HL-60 (cell line): ENCODE data around the gene HOXD11.

Experiments
- DNase-seq, 2 experiments: peaks; one replicate each; pipeline ENCODE4 v3.0.0-alpha.2; 2010 to 2020; ENCODE audit warnings: low read depth in 1 of 2, low spot score in 1 of 2
- H3K27ac ChIP-seq: fragments of 250-450 bp; sonication (Bioruptor Pico); replicated peaks from 2 replicates; pipeline ENCODE4 v1.5.1; 2020; ENCODE audit warnings: mild to moderate bottlenecking, moderate library complexity
- H3K27me3 ChIP-seq: fragments of 250-450 bp; sonication (Bioruptor Pico); 2 replicates; pipeline ENCODE4 v1.5.1; 2021; ENCODE audit warnings: mild to moderate bottlenecking, moderate library complexity; ENCODE audit not compliant: insufficient read depth, poor library complexity, severe bottlenecking
- H3K4me3 ChIP-seq: replicated peaks from 2 replicates; pipeline ENCODE4 v1.5.1; 2011; ENCODE audit warnings: mild to moderate bottlenecking, control low read depth, low read length; ENCODE audit not compliant: insufficient read depth
- GABPA ChIP-seq: IDR thresholded peaks from 2 replicates; pipeline ENCODE4 v1.6.1; 2012; ENCODE audit warnings: low read depth
- POLR2AphosphoS5 ChIP-seq: IDR thresholded peaks from 2 replicates; pipeline ENCODE4 v1.6.1; 2012; ENCODE audit warnings: low read depth
- SPI1 ChIP-seq: IDR thresholded peaks from 2 replicates; pipeline ENCODE4 v1.6.1; 2012; ENCODE audit warnings: low read depth, mild to moderate bottlenecking, borderline replicate concordance
- TF ChIP-seq, protein P1 (sequence below): IDR thresholded peaks from one replicate; pipeline ENCODE4 v1.5.1; 2011; ENCODE audit warnings: low read length, control low read depth, inconsistent platforms; ENCODE audit not compliant: insufficient read depth
- TF ChIP-seq, protein P2 (sequence below): IDR thresholded peaks from 2 replicates; pipeline ENCODE4 v1.6.1; 2012; ENCODE audit warnings: low read depth; ENCODE audit not compliant: insufficient replicate concordance

HOXD11 gene

DNA sequence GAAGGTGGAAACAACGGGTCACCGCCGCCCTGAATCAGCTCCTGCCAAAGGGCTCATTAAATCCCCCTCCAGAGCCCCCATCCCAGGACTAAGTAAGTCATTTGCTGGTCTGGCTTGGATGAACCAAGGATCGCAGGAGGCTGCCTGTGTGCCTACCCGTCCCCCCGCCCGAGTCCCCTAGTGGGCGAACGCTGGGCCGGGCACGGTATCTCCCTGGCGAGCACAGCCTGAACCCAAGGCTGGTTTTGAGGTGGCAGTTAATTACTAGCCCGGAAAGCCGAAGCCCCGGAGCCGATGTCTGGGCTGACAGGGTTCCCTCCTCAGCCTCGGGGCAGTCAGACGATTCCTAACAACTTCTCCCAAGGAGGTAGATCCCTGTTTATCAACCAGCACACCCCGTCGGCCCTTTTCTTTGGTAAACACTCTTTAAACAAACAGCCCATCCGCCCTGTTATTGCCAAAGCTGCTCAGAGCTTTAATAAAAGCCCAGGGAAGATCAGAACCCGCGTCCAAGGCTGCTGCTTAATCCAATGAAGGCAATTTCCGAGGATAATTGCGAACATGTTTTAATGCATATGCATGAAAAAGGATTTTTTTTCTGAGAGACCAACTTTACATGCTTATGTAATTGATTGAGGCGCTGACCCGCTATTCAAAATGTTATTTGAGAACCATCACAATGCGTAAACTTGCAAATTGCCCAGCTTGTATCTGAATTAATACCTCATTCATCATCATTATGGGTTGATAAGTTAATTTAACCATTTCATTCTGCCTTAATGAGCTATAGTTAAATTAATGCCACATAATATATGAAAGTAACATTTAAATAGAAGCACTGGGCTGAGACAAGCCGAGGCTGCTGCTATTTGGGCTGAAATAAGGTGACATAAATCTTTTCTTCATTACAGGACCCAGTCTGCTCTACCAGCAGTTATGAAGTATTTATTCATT, 33.9 kb upstream of the HOXD11 start:
- no peak for DNase-seq
- peaks cover 79% of the 10 kb centered on the region for H3K27me3 ChIP-seq
- H3K27ac ChIP-seq: no peak overlapping the region
- TF ChIP-seq, protein P1, sequence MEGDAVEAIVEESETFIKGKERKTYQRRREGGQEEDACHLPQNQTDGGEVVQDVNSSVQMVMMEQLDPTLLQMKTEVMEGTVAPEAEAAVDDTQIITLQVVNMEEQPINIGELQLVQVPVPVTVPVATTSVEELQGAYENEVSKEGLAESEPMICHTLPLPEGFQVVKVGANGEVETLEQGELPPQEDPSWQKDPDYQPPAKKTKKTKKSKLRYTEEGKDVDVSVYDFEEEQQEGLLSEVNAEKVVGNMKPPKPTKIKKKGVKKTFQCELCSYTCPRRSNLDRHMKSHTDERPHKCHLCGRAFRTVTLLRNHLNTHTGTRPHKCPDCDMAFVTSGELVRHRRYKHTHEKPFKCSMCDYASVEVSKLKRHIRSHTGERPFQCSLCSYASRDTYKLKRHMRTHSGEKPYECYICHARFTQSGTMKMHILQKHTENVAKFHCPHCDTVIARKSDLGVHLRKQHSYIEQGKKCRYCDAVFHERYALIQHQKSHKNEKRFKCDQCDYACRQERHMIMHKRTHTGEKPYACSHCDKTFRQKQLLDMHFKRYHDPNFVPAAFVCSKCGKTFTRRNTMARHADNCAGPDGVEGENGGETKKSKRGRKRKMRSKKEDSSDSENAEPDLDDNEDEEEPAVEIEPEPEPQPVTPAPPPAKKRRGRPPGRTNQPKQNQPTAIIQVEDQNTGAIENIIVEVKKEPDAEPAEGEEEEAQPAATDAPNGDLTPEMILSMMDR: no peak
- TF ChIP-seq, protein P2, sequence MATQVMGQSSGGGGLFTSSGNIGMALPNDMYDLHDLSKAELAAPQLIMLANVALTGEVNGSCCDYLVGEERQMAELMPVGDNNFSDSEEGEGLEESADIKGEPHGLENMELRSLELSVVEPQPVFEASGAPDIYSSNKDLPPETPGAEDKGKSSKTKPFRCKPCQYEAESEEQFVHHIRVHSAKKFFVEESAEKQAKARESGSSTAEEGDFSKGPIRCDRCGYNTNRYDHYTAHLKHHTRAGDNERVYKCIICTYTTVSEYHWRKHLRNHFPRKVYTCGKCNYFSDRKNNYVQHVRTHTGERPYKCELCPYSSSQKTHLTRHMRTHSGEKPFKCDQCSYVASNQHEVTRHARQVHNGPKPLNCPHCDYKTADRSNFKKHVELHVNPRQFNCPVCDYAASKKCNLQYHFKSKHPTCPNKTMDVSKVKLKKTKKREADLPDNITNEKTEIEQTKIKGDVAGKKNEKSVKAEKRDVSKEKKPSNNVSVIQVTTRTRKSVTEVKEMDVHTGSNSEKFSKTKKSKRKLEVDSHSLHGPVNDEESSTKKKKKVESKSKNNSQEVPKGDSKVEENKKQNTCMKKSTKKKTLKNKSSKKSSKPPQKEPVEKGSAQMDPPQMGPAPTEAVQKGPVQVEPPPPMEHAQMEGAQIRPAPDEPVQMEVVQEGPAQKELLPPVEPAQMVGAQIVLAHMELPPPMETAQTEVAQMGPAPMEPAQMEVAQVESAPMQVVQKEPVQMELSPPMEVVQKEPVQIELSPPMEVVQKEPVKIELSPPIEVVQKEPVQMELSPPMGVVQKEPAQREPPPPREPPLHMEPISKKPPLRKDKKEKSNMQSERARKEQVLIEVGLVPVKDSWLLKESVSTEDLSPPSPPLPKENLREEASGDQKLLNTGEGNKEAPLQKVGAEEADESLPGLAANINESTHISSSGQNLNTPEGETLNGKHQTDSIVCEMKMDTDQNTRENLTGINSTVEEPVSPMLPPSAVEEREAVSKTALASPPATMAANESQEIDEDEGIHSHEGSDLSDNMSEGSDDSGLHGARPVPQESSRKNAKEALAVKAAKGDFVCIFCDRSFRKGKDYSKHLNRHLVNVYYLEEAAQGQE: no peak
- TF ChIP-seq GABPA: no peak
- no peak for TF ChIP-seq SPI1
- TF ChIP-seq POLR2AphosphoS5: no peak
- no peak overlapping the region for H3K4me3 ChIP-seq

DNA sequence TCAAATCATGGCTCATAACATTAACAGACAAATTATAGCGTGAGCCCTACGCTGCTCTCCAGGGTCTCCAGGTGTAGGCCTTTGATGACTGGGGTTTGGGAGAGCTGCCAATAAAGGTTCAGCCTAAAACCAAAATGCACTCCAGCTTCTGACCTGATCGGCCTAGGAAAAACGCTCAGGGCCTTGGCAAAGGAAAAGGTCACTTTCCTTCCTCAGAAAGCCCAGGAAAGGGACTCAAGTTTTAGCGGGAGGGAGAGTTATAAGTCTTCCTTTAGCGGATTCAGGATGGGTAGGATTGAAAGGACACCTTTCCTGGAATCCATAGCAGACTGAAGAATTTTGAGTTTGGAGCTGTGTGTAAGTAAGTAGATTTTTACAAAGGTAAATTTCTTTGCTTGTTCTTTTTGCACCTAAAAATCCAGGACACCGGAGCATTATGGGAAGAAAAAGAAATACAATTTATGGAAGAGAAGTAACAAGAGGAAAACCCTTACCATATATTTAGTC, 32.1 kb upstream of the HOXD11 start:
- TF ChIP-seq, protein P1: no peak
- no peak for TF ChIP-seq SPI1
- DNase-seq: no peak
- Histone ChIP-seq H3K4me3 (no peak overlapping the region), H3K27me3 (peaks cover 79% of the 10 kb centered on the region), H3K27ac (no peak overlapping the region)

DNA sequence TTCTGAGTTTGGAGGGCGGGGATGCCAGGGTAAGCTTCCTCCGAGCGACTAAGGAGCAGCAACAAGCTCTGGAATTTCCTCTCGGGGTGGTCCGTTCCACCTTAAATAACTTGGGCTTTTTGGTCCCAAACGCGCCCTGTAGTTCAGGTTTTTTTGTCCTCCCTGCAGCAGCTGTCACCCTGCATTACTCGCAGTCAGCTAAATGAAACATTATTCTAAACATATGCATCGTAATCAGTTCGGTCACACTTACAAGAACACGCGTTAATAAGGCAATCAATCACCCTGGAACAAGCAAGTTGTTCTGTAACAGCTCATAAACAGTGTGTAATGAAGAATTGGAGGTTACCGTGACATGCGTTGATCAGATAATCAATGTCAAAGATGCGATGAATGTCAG, 31.6 kb upstream of the HOXD11 start:
- Histone ChIP-seq H3K4me3 (no peak overlapping the region), H3K27me3 (peaks cover 77% of the 10 kb centered on the region), H3K27ac (no peak overlapping the region)
- TF ChIP-seq, protein P2: no peak
- TF ChIP-seq SPI1 (no peak), POLR2AphosphoS5 (no peak), GABPA (no peak)
- TF ChIP-seq, protein P1: no peak
- DNase-seq: no peak
